NCI-H2029 (cell line): ENCODE measurements around the gene ADA.
A peak's percentile ranks its signal among the peaks of the same experiment; 100 is the strongest.

ENCODE experiments used
- DNase-seq: peaks from one replicate; lab custom pipeline; 2025; lab: John Stamatoyannopoulos, UW

ADA gene

GRCh38 chr20:44624152-44624551, 27.3 kb downstream of the ADA start:
- no peak for DNase-seq

GRCh38 chr20:44622501-44623270, 28.8 kb downstream of the ADA start:
- DNase-seq, result no peak

GRCh38 chr20:44621939-44622338, 29.6 kb downstream of the ADA start:
- no peak for DNase-seq

GRCh38 chr20:44621325-44621724, 30.2 kb downstream of the ADA start:
- DNase-seq, result no peak

DNA sequence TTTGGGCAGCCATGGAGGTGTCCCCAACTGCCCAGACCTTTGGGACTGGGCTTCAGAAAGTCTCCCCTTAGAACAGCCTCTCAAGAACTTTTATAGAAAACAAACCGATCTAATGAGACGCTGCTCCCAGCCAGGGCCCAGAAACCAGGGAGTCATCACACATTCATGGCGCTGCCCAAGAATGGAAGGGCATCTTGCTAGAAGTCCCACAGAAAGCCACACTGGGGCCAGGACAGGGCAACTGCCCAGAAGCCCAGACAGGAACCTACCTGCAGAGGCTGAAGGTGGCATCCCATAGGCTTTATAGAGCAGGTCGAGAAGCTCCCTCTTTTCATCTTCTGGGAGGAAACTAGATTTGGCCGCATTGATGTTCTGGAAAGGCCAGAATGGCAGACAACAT, 31.5 kb downstream of the ADA start:
- DNase-seq, result no peak

- DNase-seq, result no peak
Observed at GRCh38 chr20:44619294-44619693, 32.2 kb downstream of the ADA start.

- no peak for DNase-seq
Observed at GRCh38 chr20:44618318-44618731, 33.2 kb downstream of the ADA start.

DNA sequence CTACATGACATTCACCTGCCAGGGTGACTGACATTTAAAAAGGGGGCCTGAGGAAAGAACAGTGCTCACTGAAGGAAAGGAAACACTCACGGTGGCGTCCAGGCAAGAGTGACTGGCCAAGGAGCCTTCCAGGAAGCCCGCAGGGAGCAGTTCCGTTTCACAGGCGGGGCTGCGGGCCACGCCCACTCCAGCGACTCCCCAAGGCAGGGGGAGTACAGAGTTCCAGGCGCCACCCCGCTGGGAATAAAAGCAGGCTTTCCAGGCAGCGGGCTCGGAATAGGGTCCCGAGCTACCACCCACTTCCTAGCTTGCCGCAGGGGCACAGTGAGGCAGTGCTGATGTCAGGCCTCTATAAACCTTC, 34.9 kb downstream of the ADA start:
- DNase-seq, result no peak

DNA sequence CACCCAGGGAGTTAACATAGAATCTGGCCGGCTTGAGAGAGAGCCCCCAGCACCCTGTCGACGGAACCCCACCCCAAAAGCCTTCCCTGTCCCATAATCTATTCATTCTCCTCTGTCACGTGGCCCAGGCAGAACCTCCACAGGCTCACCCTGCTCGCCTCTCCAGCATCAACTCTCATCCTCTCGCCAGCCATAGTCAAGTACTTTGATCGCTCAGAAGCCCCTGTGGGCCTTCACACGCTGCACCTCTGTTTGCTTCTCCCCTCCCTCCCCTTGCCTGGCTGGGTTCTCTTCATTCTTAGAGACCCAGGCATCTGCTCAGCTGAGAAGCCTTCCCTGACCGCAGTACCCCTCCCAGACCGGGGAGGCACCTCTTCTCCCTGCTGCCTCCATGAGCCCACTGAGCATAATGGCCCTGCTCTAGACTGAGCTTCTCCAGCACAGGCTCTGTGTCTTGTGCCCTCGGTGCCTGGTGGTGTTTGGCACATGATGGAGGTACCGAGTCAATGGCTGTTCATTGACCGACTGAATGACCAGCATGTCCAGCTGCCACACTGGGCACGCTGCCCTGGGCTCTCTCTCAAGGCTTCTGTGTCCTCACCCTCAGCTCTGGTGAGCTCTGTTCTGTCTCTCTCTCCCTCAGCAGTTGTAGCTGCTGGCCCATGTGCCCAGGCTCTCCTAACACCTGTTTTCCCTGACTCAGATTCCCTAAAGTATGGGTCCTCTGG, 35.5 kb downstream of the ADA start:
- DNase-seq, result no peak

GRCh38 chr20:44615169-44615791, 36.2 kb downstream of the ADA start:
- DNase-seq, result no peak

DNA sequence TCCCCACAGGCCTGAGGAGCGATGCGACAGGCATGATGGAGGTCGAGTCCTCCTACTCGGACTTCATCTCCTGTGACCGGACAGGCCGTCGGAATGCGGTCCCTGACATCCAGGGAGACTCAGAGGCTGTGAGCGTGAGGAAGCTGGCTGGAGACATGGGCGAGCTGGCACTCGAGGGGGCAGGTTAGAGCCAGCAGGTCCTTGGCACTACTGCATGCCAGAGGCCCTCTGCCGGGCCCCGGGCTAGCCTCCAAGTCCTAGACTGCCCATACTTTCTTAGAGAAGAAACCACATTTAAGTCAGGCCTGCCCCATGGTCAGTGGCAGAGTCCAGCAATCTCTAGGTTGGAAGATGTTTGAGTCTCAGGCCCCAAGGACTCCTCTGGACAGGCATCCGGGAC, 37.0 kb downstream of the ADA start:
- DNase-seq, result no peak

- no peak for DNase-seq
Observed at GRCh38 chr20:44613575-44613974, 37.9 kb downstream of the ADA start.

GRCh38 chr20:44610313-44610962, 41.1 kb downstream of the ADA start:
- DNase-seq, result no peak

GRCh38 chr20:44609516-44610312, 41.8 kb downstream of the ADA start:
- DNase-seq, result peak; percentile 87

DNA sequence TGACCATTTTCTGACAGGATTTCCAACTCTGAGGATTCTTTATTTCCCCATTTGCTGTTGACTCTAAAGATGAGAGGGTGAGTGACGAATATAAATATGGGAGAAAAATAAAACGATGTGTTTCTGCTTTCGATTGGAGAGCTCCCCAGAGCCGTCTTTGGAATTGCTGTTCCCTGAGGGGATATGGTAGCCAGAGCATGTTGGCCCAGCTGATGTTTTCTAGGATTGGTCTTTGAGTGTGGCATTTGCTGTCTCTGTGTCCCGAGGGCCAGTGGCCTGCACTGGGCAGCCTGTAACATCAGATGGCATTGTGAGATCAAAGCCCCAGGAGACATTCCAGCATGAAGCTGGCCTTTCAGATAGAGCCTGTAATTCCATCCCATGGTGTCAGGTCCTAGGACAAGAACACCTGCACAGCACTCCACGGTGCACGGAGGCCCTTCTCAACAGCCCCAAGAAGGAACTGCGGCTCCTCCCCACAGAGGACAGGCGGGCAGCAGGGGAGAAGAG, 42.4 kb downstream of the ADA start:
- no peak for DNase-seq

GRCh38 chr20:44606725-44607441, 44.6 kb downstream of the ADA start:
- DNase-seq, result no peak

- no peak for DNase-seq
Observed at GRCh38 chr20:44603327-44603726, 48.2 kb downstream of the ADA start.

- no peak for DNase-seq
Observed at GRCh38 chr20:44601801-44602204, 49.7 kb downstream of the ADA start.

- no peak for DNase-seq
Observed at GRCh38 chr20:44601236-44601671, 50.2 kb downstream of the ADA start.

- DNase-seq, result no peak
Observed at GRCh38 chr20:44600758-44601201, 50.7 kb downstream of the ADA start.

GRCh38 chr20:44600301-44600700, 51.2 kb downstream of the ADA start:
- DNase-seq, result no peak
